CD4-positive, alpha-beta T cell treated with Interleukin-2 at 100 ng/mL for 4 hours (primary cell): ENCODE measurements around the gene LRRTM2.
"Not testable (repeated sequence)": the region's sequence is repeated elsewhere in the genome, so short reads cannot be mapped to it uniquely, and the experiment has no call there.

Experiments used
- DNase-seq: peaks from one replicate; pipeline ENCODE4 v3.0.0-alpha.2; 2020; ENCODE audit warnings: low spot score

Gene LRRTM2, protein sequence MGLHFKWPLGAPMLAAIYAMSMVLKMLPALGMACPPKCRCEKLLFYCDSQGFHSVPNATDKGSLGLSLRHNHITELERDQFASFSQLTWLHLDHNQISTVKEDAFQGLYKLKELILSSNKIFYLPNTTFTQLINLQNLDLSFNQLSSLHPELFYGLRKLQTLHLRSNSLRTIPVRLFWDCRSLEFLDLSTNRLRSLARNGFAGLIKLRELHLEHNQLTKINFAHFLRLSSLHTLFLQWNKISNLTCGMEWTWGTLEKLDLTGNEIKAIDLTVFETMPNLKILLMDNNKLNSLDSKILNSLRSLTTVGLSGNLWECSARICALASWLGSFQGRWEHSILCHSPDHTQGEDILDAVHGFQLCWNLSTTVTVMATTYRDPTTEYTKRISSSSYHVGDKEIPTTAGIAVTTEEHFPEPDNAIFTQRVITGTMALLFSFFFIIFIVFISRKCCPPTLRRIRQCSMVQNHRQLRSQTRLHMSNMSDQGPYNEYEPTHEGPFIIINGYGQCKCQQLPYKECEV

GRCh38 chr5:138874771-138875551, at the start of gene LRRTM2:
LRRTM2 (minus strand) TSS chr5:138875335; CDS start chr5:138874911, 424 bp downstream.
- no peak for DNase-seq

DNA sequence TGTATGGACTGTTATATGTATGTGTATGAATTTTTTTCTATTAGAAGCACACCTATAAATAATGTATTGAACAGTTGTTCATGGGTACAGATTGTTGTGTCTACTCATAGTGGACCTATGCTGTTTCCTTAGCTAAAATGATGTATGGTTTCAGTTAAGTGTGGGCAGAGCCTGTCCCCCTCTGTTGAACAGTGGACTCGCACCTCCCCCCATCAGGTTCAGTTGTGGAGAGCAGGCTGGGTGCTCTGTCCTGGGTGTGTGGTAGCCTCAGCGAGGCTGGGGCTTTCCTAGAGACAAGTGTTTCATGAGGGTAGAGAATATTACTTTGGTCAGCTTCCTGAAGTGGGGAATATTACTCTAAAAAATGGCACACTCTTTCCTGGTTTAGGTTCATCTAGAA, 47.4 kb upstream of the LRRTM2 start:
- DNase-seq = no peak

DNA sequence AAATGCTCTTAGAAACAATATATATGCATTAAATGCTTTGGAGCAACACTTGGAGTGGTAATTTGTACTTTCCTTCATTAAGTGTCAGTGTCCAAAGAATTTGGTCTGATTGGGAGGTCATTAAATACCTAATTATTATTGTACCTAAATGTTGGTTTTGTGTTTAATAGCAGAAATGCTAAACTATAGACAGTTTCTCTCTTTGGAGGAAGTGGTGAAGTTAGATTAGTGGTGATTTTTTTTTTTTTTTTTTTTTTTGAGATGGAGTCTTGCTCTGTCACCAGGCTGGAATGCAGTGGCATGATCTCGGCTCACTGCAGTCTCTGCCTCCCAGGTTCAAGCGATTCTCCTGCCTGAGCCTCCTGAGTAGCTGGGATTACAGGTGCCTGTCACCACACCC, 46.2 kb upstream of the LRRTM2 start:
- not testable (repeated sequence) for DNase-seq

GRCh38 chr5:138920181-138920580, 45.0 kb upstream of the LRRTM2 start:
- no peak for DNase-seq

DNA sequence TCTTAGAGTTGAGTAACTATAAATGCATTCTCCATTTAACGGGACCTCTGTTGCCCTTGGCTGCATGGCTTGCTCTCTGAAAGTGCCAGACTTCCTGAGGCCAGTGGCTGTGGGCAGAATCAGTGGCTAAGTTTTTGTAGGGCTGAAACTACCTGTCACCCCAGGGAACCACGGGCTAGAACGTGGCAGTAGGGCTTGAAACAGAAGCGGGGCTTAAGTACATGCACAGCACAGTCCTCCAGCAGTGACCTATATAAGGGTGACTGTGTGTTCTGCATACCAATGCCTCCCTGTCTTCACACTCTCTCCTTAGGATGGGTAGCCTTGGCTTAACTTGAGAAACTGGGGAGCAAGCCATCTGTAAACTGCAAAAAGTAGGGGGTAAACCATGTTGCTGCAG, 43.6 kb upstream of the LRRTM2 start:
- no peak for DNase-seq

DNA sequence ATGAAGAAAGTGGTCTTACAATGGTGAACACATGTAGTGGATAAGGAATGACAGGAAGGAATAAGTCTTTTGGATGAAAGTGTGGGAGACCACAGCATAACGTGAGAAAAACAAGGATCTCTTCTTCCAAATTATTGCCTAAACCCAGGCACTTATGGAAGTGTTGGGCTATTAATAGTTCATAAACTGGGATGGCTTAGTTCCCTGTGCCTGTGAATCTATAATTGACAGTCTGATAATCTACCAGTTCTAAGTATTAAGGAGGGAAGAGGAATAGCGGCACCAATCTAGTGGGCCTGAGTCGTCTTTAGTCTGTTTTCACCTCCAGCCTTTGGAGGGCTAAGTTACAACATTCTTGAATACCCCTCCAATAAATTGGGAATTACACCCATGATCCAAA, 39.2 kb upstream of the LRRTM2 start:
- DNase-seq = no peak

GRCh38 chr5:138913773-138914172, 38.6 kb upstream of the LRRTM2 start:
- no peak for DNase-seq

- DNase-seq = no peak
Observed at GRCh38 chr5:138912093-138912492, 37.0 kb upstream of the LRRTM2 start.

- DNase-seq = no peak
Observed at GRCh38 chr5:138911441-138911840, 36.3 kb upstream of the LRRTM2 start.

- DNase-seq = no peak
Observed at GRCh38 chr5:138910546-138911185, 35.5 kb upstream of the LRRTM2 start.

- no peak for DNase-seq
Observed at GRCh38 chr5:138909734-138910133, 34.6 kb upstream of the LRRTM2 start.

DNA sequence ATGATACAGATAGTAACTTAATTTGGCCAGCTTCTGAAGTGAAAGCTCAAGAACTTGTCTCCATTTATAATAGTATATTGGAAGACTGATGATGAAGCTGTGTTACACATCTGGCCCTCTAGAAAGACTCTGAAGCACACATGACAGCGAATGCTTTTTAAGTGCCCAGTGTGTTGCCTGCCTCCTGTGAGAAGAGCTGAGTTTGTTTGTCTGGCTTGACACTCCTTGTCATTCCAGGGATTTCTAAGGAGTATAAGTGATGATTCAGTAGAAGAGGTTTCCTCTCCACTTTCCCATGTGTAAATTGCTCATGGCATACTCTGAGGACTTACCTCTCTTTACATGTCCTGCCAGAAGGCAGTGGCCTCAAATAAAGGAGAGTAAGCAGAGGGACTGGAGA, 30.4 kb upstream of the LRRTM2 start:
- DNase-seq = no peak

GRCh38 chr5:138903130-138903775, 28.1 kb upstream of the LRRTM2 start:
- DNase-seq = no peak

- no peak for DNase-seq
Observed at GRCh38 chr5:138901716-138902115, 26.6 kb upstream of the LRRTM2 start.

GRCh38 chr5:138900281-138900965, 25.3 kb upstream of the LRRTM2 start:
- DNase-seq = no peak

DNA sequence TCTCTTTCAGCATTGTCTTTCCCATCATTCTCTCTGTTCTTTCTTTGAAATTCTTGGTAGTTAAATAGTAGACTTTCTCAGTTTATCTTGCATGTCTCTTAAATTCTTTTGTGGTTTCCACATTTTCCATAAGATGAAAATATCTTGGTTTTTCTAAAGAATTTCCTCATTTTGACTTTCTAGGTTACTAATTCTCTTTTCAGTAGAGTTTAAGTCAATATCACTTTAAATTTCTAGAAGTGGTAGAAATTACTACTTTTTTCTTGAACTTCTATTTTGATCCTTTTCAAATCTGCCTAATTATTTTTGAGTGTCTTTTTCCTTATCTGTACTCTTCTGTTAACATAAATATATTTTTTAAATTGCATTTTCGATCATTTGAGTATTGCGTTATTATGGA, 23.6 kb upstream of the LRRTM2 start:
- DNase-seq = no peak

- no peak for DNase-seq
Observed at GRCh38 chr5:138898299-138898698, 23.2 kb upstream of the LRRTM2 start.

DNA sequence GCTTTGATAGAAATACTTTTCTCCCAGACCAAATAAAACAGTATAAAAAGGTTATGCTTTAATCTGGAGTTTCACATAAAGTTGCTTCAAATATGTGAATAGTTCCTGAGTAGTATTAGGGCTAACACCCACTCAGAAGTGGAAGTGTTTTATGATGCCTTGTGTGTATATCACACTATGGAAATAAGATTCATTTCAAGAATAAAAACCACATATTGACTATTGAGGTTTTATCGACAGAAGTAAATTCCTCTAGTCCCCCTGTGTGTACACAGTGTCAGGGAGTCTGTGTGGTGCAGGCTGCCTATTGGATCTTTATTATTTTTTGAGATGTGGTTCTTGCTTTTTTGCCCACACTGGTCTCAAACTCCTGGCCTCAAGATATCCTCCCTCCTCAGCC, 20.8 kb upstream of the LRRTM2 start:
- no peak for DNase-seq

GRCh38 chr5:138890644-138891043, 15.5 kb upstream of the LRRTM2 start:
- no peak for DNase-seq

- DNase-seq = no peak
Observed at GRCh38 chr5:138889994-138890393, 14.9 kb upstream of the LRRTM2 start.

- no peak for DNase-seq
Observed at GRCh38 chr5:138884554-138884953, 9.4 kb upstream of the LRRTM2 start.

DNA sequence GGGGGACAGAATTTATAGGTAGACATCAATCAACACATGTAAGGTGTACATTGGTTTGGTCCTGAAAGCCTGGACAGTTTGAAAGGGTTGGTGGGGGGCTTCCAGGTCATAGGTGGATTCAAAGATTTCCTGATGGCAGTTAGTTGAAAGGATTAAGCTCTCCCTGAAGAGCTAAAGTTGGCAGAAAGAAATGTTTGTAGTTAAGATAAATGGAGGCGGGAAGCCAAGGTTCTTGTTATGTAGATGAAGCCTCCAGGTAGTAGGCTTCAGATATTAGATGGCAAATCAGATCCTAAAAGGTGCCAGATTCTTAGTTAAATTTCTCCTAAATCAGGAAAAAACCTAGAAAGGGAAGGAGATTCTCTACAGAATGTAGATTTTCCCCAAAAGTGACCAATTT, 9.0 kb upstream of the LRRTM2 start:
- DNase-seq = no peak
